GM12878 (cell line): ENCODE measurements around the gene RPA3. TPM values are rescaled to one million over a fixed set of nuclear protein-coding genes. Genes with fewer than 3 reads are reported as not detected.

Experiments used
- ATAC-seq: fragments of 200-7000 bp; cut with Tn5 transposase; 3 replicates; pipeline ENCODE4 v1.9.1; 2020; ENCODE audit warnings: mild to moderate bottlenecking, moderate library complexity
- BruUV-seq: library from RNA; stranded (reverse); fragments of 400-500 nt; replicated peaks from 2 replicates; lab custom pipeline; 2021; lab: Mats Ljungman, UMichigan
- CTCF ChIA-PET: fragments of 300-600 bp; sonication (Branson Sonifier 250); formaldehyde crosslinking; extraction: SDS; loops from one replicate; lab custom pipeline; 2021; ENCODE audit warnings: inconsistent platforms; lab: Yijun Ruan, JAX
- POLR2A ChIA-PET: fragments of 350-600 bp; formaldehyde crosslinking; extraction: SDS; loops from one replicate; lab custom pipeline; 2021; ENCODE audit warnings: inconsistent platforms; lab: Charles Lee
- RAD21 ChIA-PET: fragments of 300-600 bp; sonication (Branson Sonifier 250); formaldehyde crosslinking; loops from one replicate; lab custom pipeline; 2023; ENCODE audit warnings: antibody characterized with exemption; ENCODE audit not compliant: unreplicated experiment; lab: Charles Lee
- SMC1A ChIA-PET: fragments of 300-600 bp; sonication (Branson Sonifier 250); formaldehyde crosslinking; loops from one replicate; lab custom pipeline; 2023; ENCODE audit not compliant: unreplicated experiment, uncharacterized antibody; lab: Charles Lee
- DNase-seq: peaks from one replicate; pipeline ENCODE4 v3.0.0-alpha.2; 2011; ENCODE audit warnings: low read depth, low spot score
- FAIRE-seq: peaks from 3 replicates; lab custom pipeline; 2011; peaks lifted over from hg19 to GRCh38; lab: Jason Lieb, UNC
- H2AFZ ChIP-seq: 2 replicates; pipeline ENCODE4 v1.6.0; 2011; ENCODE audit warnings: low read depth, low read length, control low read depth; ENCODE audit not compliant: control insufficient read depth
- H3K27ac ChIP-seq: 2 replicates; pipeline ENCODE4 v1.5.1; 2011; ENCODE audit warnings: control low read depth; ENCODE audit not compliant: control insufficient read depth, insufficient read depth
- H3K27me3 ChIP-seq, 2 experiments: replicated peaks in 1 of 2; 2 replicates each; pipeline versions ENCODE4 v1.6.0 to v1.6.1; 2011; ENCODE audit warnings: low read length in 1 of 2; ENCODE audit not compliant: control insufficient read depth in 2 of 2, insufficient read depth in 2 of 2
- H3K36me3 ChIP-seq, 2 experiments: 2 replicates each; pipeline ENCODE4 v1.5.1; 2011; ENCODE audit warnings: low read length in 1 of 2; ENCODE audit not compliant: control insufficient read depth in 2 of 2, insufficient read depth in 2 of 2
- H3K4me1 ChIP-seq: 2 replicates; pipeline ENCODE4 v1.6.1; 2011; ENCODE audit warnings: mild to moderate bottlenecking, low read length, moderate library complexity, mixed read lengths; ENCODE audit not compliant: control insufficient read depth, insufficient read depth
- H3K4me2 ChIP-seq: 2 replicates; pipeline ENCODE4 v1.6.0; 2011; ENCODE audit warnings: control low read depth; ENCODE audit not compliant: control insufficient read depth, insufficient read depth
- H3K4me3 ChIP-seq: fragments of 200-600 bp; sonication (generic); 2 replicates; pipeline ENCODE4 v1.5.1; 2016
- H3K79me2 ChIP-seq: 2 replicates; pipeline ENCODE4 v1.6.0; 2011; ENCODE audit warnings: low read length; ENCODE audit not compliant: control insufficient read depth, insufficient read depth
- H3K9ac ChIP-seq: 2 replicates; pipeline ENCODE4 v1.8.0; 2011; ENCODE audit warnings: low read length, control low read depth, mixed read lengths; ENCODE audit not compliant: control insufficient read depth, insufficient read depth
- H3K9me3 ChIP-seq: replicated peaks from 3 replicates; pipeline ENCODE4 v1.5.1; 2011; ENCODE audit warnings: mild to moderate bottlenecking, low read length; ENCODE audit not compliant: control insufficient read depth, insufficient read depth
- H4K20me1 ChIP-seq: 2 replicates; pipeline ENCODE4 v1.6.0; 2011; ENCODE audit not compliant: control insufficient read depth, insufficient read depth
- PRDM15 ChIP-seq: fragments of 450-650 bp; formaldehyde crosslinking; IDR thresholded peaks from 2 replicates; pipeline ENCODE4 v1.4.0; 2020; ENCODE audit warnings: mild to moderate bottlenecking, moderate library complexity
- ZZZ3 ChIP-seq: IDR thresholded peaks from 2 replicates; pipeline ENCODE4 v1.6.1; 2011; ENCODE audit warnings: low read depth; ENCODE audit not compliant: control insufficient read depth, insufficient read length
- WGBS: methylation state at CpG from one replicate; pipeline ENCODE4 v1.1.6; 2016; ENCODE audit warnings: low lambda C conversion rate; ENCODE audit not compliant: insufficient replicate concordance, insufficient coverage; ENCODE audit errors: missing lambda C conversion rate; 5-methylcytosine and 5-hydroxymethylcytosine counted together
- in situ Hi-C: fragments of 300-500 bp; cut with MboI; formaldehyde crosslinking; loops from 9 replicates; pipeline ENCODE4 v1.14.3; 2018; ENCODE audit warnings: mixed read lengths
- intact Hi-C: fragments of 100-400 bp; cut with micrococcal nuclease; formaldehyde crosslinking; loops from one replicate; pipeline ENCODE4 v1.14.2; 2022; ENCODE audit not compliant: unreplicated experiment
- polyA plus RNA-seq, 11 experiments: library from polyadenylated mRNA; depleted of rRNA in 4 of 11; unstranded in 6 of 11; stranded (reverse) in 5 of 11; fragments of >200 nt; fragmentation: Nextera tagmentation in 4 of 11; fragmentation: Illumina TruSeq in 1 of 11; extraction: Ambion mirVana in 4 of 11; extraction: Trizol in 1 of 11; gene quantifications; 1 replicate in 1 of 11; 2 replicates in 10 of 11; pipeline versions ENCODE4 v1.2.1 to v1.2.3, GENCODE V29; 2011 to 2016; ENCODE audit warnings: inconsistent platforms in 2 of 11, missing spikeins in 2 of 11, low read depth in 1 of 11
- total RNA-seq, 4 experiments: library from RNA; depleted of rRNA in 3 of 4; stranded (reverse); fragments of >200 nt in 3 of 4; fragmentation: Illumina TruSeq in 1 of 4; extraction: Trizol in 1 of 4; gene quantifications; 2 replicates each; pipeline versions ENCODE4 v1.2.1 to v1.2.3, GENCODE V29; 2013 to 2021
- TF ChIP-seq, protein P1 (sequence below): IDR thresholded peaks from 2 replicates; pipeline ENCODE4 v1.6.1; 2012; ENCODE audit warnings: mild to moderate bottlenecking, low read depth, low read length

RPA3 gene
- total and polyA plus RNA-seq, 10 of the 15 experiments (the other 5 are each of a cell fraction or from before 2014, with no cell fraction given) = 60.2 to 343 (median 112) TPM

- DNase-seq = no peak
- Histone ChIP-seq H3K4me3 (no peak overlapping the region), H3K79me2 (no peaks in the 10 kb centered on the region), H3K9ac (no peak overlapping the region), H3K36me3 (no peaks in the 10 kb centered on the region)
- RAD21 ChIA-PET = interaction anchor here (0.6 to 3.3 kb wide), 6 partner anchors 20 to 179 kb away, joined by 3 to 30 read pairs (median 4); partner anchors contain the start of gene UMAD1
- no peak for FAIRE-seq
- no peak for TF ChIP-seq PRDM15 (CRISPR knock-in tag)
- TF ChIP-seq, protein P1, sequence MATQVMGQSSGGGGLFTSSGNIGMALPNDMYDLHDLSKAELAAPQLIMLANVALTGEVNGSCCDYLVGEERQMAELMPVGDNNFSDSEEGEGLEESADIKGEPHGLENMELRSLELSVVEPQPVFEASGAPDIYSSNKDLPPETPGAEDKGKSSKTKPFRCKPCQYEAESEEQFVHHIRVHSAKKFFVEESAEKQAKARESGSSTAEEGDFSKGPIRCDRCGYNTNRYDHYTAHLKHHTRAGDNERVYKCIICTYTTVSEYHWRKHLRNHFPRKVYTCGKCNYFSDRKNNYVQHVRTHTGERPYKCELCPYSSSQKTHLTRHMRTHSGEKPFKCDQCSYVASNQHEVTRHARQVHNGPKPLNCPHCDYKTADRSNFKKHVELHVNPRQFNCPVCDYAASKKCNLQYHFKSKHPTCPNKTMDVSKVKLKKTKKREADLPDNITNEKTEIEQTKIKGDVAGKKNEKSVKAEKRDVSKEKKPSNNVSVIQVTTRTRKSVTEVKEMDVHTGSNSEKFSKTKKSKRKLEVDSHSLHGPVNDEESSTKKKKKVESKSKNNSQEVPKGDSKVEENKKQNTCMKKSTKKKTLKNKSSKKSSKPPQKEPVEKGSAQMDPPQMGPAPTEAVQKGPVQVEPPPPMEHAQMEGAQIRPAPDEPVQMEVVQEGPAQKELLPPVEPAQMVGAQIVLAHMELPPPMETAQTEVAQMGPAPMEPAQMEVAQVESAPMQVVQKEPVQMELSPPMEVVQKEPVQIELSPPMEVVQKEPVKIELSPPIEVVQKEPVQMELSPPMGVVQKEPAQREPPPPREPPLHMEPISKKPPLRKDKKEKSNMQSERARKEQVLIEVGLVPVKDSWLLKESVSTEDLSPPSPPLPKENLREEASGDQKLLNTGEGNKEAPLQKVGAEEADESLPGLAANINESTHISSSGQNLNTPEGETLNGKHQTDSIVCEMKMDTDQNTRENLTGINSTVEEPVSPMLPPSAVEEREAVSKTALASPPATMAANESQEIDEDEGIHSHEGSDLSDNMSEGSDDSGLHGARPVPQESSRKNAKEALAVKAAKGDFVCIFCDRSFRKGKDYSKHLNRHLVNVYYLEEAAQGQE = no peak
- no peak for TF ChIP-seq ZZZ3
- TF ChIP-seq, all 136 proteins: peak for 0
- ChIA-PET POLR2A (interaction anchor here (0.7 to 1.3 kb wide), 5 partner anchors 11 to 216 kb away, joined by 3 to 4 read pairs (median 3); no protein-coding TSS in a partner anchor), SMC1A (interaction anchor here (0.7 to 3.3 kb wide), 26 partner anchors 8 to 466 kb away, joined by 3 to 25 read pairs (median 4); partner anchors contain the start of gene RPA3), CTCF (interaction anchor here (0.7 to 2.7 kb wide), 10 partner anchors 10 to 433 kb away, joined by 3 to 16 read pairs (median 4); no protein-coding TSS in a partner anchor)
- 98% methylated on average over 2 of the region's 2 CpGs for WGBS
- Histone ChIP-seq H3K27ac (no peak overlapping the region), H3K9me3 (no peaks in the 10 kb centered on the region), H3K4me2 (no peak overlapping the region), H4K20me1 (no peaks in the 10 kb centered on the region), H3K27me3 (no peaks in the 10 kb centered on the region), H3K4me1 (no peaks in the 10 kb centered on the region), H2AFZ (no peak overlapping the region)
- ATAC-seq = no peak
- intact Hi-C loops (no loop called here), in situ Hi-C loops (no loop called here)
- no TSS peak for BruUV-seq
Observed at GRCh38 chr7:7750571-7751242, 32.3 kb upstream of the RPA3 start.
